Stimulated activated CD8-positive, alpha-beta memory T cell treated with anti-CD3 and anti-CD28 coated beads, Interleukin-12 subunit alpha, Interleukin-12 subunit beta, amount 100 ng/mL, for 4 hours (primary cell): Measurements from ENCODE around the gene TGM3.
"Not testable (repeated sequence)": the region's sequence is repeated elsewhere in the genome, so short reads cannot be mapped to it uniquely, and the experiment has no call there.

Experiments
- DNase-seq: peaks from one replicate; pipeline ENCODE4 v3.0.0-alpha.2; 2020; ENCODE audit warnings: low read depth

The TGM3 gene

GRCh38 chr20:2295886-2296515 lies at the start of gene TGM3:
TGM3 (plus strand) TSS chr20:2296001; CDS start chr20:2296064, 63 bp downstream.
- no peak for DNase-seq

- no peak for DNase-seq
These were observed 49.7 kb upstream of the TGM3 start for GRCh38 chr20:2246069-2246491.

DNA sequence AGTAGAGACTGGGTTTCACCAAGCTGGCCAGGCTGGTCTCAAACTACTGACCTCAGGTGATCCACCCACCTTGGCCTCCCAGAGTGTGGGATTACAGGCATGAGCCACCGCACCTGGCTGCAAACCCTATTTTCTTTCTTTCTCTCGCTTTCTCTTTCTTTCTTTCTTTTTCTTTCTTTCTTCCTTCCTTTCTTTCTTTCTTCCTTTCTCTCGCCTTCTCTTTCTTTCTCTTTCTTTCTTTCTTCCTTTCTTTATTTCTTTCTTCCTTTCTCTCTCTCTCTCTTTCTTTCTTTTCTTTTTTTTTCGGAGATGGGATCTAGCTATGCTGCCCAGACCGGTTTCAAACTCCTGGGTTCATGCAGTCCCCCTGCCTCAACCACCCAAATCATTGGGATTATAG lies 47.0 kb upstream of the TGM3 start:
- DNase-seq: no peak

GRCh38 chr20:2249935-2250334 lies 45.9 kb upstream of the TGM3 start:
- DNase-seq: no peak

- DNase-seq: no peak
These were observed 43.3 kb upstream of the TGM3 start for GRCh38 chr20:2252419-2252997.

GRCh38 chr20:2253256-2253655 lies 42.5 kb upstream of the TGM3 start:
- DNase-seq: no peak

GRCh38 chr20:2254333-2254732 lies 41.5 kb upstream of the TGM3 start:
- DNase-seq: no peak

DNA sequence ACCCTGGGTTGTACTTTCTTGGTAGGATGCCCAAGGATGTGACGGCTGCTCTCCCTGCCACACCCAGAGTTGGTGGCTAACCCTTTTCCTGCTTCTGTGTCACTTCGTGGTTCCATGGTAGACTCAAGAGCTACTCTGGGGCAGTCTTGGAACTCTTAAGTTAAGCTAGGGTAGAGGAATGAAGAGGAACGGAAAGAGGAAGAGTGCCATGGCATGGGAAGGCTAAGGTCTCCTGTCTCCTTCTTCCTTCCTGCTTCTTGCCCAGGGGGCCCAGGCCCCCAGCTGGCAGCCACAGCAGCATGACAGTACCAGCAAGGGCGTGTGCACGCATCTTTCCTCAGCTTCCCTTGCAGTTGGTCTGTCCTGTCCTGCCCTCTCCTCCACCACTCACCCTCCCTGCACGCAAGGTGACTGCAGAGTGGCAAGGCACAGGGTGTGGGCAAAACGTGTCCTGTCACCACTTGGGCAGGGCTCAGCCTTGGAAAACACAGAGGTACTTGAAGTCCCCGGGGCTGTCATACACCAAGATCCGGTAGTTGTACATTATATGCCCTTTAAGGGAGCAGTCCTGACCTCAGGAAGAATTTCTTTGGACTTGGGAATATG lies 39.8 kb upstream of the TGM3 start:
- DNase-seq: no peak

- no peak for DNase-seq
These were observed 36.1 kb upstream of the TGM3 start for GRCh38 chr20:2259731-2260130.

DNA sequence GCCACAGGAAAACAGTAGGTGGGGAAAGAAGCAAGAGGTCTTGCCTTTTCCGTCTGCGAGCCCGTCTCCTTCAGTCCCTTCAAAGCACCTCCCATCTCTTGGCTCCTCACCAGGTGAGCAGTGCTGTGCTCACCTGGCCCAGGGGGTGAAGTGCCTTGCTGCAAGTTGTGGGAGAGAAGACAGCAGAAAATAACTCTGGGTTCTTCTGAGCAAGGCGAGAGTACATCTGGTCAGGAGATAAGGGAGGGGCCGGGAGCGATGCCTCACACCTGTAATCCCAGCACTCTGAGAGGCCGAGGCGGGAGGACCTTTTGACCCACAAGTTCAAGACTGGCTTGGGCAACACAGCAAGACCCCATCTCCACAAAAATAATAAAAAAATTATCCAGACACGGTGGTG lies 35.6 kb upstream of the TGM3 start:
- no peak for DNase-seq

DNA sequence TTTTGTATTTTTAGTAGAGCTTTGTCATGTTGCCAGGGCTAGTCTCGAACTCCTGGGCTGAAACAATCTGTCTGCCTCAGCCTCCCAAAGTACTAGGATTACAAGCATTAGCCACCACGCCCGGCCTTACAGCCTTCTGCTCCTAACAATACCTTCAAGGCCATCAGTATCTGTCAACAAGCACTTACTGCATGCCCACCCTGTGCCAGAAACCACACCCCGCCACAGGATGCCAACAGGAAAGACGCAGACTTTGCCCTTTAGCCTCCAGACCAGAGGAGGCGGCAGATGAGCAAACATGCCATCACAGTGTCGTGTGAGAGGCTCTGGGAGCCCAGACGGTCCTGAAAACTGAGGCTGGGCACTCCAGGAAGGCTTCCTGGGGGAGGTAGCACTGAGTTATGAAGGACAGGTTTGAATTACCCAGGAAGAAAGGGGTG lies 34.7 kb upstream of the TGM3 start:
- DNase-seq: no peak

DNA sequence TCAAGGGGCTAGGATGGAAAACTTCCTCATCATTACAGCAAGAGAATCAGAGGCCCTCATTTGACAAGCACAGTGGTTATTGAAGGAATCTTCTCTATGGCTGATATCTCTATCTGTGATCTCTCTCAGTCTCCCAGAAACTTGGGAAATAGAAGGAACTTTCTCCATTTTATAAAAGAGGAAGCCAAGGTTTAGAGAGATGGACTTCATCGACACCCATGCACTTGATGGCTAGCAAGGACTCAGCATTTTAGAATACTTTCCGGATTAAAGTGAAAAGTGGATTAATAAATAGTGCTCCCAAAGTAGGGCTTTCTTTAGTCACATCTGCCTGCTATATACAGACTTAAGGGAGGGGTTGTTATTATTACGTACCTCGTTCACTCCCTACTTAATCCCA lies 34.2 kb upstream of the TGM3 start:
- DNase-seq: no peak

DNA sequence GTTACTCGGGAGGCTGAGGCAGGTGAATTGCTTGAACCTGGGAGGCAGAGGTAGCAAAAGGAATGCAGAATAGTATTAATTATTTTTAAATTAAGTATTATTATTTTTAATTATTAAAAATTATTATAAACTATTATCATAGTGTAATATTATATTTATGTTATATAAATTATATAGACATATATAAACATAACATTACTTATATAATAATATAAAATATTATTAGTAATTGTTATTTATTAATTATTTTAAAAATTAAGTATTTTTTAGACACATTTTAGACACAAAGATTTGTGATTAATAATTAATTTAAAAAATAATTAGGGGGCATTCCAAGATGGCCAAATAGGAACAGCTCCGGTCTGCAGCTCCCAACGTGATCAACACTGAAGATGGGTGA lies 31.7 kb upstream of the TGM3 start:
- DNase-seq: no peak

GRCh38 chr20:2264621-2265374 lies 31.0 kb upstream of the TGM3 start:
- not testable (repeated sequence) for DNase-seq

DNA sequence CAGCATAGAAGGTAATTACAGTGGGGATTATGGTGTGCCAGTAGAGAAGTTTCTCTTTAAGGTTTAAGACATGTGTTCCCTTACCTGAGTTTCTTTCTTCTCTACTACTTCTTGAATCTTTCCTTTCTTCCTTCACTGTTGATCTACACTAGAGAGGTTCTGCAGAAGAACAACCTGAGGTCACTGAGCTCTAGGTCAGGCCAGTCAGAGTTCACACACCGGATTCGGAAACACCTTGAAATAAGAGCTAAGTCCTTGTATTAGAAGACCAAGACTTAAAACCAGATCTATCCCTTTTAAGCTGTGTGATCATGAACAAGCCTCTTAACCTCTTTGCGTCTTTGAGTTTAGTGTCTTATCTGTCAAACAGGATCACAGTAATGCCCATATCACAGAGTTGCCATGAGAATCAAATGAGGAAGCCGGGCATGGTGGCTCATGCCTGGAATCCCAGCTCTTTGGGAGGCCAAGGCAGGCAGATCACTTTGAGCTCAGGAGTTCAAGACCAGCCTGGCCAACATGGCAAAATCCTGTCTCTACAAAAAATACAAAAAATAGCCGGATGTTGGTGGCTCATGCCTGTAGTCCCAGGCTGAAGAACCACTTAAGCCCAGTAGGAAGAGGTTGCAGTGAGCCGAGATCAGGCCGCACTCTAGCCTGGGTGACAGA lies 22.0 kb upstream of the TGM3 start:
- no peak for DNase-seq

GRCh38 chr20:2276015-2276414 lies 19.8 kb upstream of the TGM3 start:
- DNase-seq: no peak

DNA sequence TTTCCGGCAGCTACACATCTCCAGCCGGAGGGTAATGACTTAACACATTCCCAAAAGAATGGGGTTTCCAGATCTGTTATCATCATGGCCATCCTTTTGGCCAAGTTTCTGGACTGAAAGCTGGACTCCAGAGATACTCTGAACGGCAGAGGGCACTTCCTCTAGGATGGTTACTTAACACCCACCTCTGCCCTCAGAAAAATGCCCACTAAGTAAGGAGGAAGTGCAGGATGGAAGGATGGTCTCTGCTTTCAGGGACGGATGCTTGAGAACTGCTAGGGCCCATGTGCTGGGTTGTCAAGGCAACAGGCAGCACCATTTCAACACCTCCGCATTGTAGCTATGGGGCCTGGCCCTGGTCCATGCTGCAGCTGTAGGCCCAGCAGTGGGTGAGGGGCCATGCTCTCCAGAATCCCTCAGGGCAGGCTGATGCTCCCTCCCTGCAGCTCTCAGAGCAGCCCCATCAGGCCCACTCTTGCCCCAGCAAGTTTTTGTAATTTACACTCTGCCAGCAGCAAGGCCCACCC lies 16.5 kb upstream of the TGM3 start:
- DNase-seq: no peak

GRCh38 chr20:2280082-2280481 lies 15.7 kb upstream of the TGM3 start:
- no peak for DNase-seq

DNA sequence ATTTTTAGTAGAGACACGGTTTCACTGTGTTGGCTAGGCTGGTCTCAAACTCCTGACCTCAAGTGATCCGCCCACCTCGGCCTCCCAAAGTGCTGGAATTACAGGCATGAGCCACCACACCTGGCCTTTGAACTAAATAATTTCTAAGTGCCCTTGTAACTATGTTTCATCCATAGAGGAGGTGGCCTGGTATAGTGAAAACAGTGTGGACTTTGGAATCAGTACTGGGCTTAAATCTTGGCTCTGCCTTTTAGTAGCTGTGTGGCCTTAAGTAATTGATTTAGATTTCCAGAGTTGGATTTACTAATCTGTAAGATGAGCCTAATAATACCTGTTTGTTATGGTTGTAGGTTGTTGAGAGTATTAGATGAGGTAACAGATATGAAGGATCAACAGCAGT lies 14.2 kb upstream of the TGM3 start:
- no peak for DNase-seq

- DNase-seq: no peak
These were observed 13.6 kb upstream of the TGM3 start for GRCh38 chr20:2282181-2282580.

- DNase-seq: no peak
These were observed 11.9 kb upstream of the TGM3 start for GRCh38 chr20:2283706-2284423.

DNA sequence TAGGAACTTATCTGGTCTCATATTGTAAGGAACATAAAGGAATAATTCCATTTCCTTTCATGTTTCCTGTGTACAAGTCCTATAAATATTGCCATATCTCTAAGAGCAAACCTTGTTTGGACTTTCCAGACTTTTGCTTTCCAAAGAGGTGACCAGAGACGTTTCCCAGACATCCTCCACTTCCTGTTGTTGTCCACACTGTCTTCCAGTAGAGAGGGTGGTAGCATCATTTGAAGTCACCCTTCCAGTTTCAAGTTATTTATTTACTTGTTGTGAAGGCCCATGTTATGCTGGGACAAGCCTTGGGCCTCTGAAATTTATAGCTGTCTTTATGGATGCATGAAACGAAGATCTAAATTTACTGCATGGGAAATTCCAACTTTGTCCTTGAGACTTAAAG lies 10.6 kb upstream of the TGM3 start:
- no peak for DNase-seq
